PC-9 (cell line): ENCODE results near the gene PSMD14. TPM values are rescaled to one million over a fixed set of nuclear protein-coding genes. Genes with fewer than 3 reads are reported as not detected.

Source experiments
- BruUV-seq: library from RNA; stranded (reverse); fragments of 400-500 nt; replicated peaks from 2 replicates; lab custom pipeline; 2021; lab: Mats Ljungman, UMichigan
- CTCF ChIA-PET: fragments of 300-600 bp; sonication (Branson Sonifier 250); formaldehyde crosslinking; loops from one replicate; lab custom pipeline; 2022; ENCODE audit warnings: antibody characterized with exemption; lab: Charles Lee
- POLR2A ChIA-PET: fragments of 300-600 bp; sonication (Branson Sonifier 250); formaldehyde crosslinking; loops from one replicate; lab custom pipeline; 2022; ENCODE audit warnings: antibody characterized with exemption; ENCODE audit not compliant: unreplicated experiment; lab: Charles Lee
- DNase-seq, 2 experiments: peaks; one replicate each; pipeline versions ENCODE4 v3.0.0 to v3.0.0-alpha.2; 2015 to 2022; ENCODE audit warnings: mixed read lengths in 1 of 2
- H2AFZ ChIP-seq: fragments of 200-600 bp; sonication (generic); 2 replicates; pipeline ENCODE4 v1.8.1; 2017; ENCODE audit warnings: antibody characterized with exemption
- H3F3A ChIP-seq: fragments of 200-600 bp; sonication (generic); 2 replicates; pipeline ENCODE4 v1.8.1; 2017; ENCODE audit warnings: antibody characterized with exemption, mild to moderate bottlenecking, low read depth; ENCODE audit not compliant: insufficient read depth
- H3K27ac ChIP-seq: fragments of 200-600 bp; sonication (generic); 2 replicates; pipeline ENCODE4 v1.6.1; 2016; ENCODE audit warnings: mixed run types
- H3K27me3 ChIP-seq: fragments of 200-600 bp; sonication (generic); 2 replicates; pipeline ENCODE4 v1.6.1; 2016; ENCODE audit warnings: low read depth, mixed run types; ENCODE audit not compliant: insufficient read depth
- H3K36me3 ChIP-seq: fragments of 200-600 bp; sonication (generic); 2 replicates; pipeline ENCODE4 v1.6.1; 2016; ENCODE audit warnings: low read depth, mixed run types
- H3K4me1 ChIP-seq: fragments of 200-600 bp; sonication (generic); replicated peaks from 2 replicates; pipeline ENCODE4 v1.6.1; 2016; ENCODE audit warnings: mixed run types; ENCODE audit not compliant: insufficient read depth
- H3K4me2 ChIP-seq: fragments of 200-600 bp; sonication (generic); 2 replicates; pipeline ENCODE4 v1.6.1; 2017; ENCODE audit warnings: mixed run types
- H3K4me3 ChIP-seq: fragments of 200-600 bp; sonication (generic); 2 replicates; pipeline ENCODE4 v1.6.1; 2016; ENCODE audit warnings: mixed run types
- H3K79me2 ChIP-seq: fragments of 200-600 bp; sonication (generic); 2 replicates; pipeline ENCODE4 v1.6.1; 2017; ENCODE audit warnings: low read depth, mixed run types
- H3K9me2 ChIP-seq: fragments of 200-600 bp; sonication (generic); 2 replicates; pipeline ENCODE4 v1.8.1; 2017; ENCODE audit warnings: mild to moderate bottlenecking; ENCODE audit not compliant: insufficient read depth
- H3K9me3 ChIP-seq: fragments of 200-600 bp; sonication (generic); 2 replicates; pipeline ENCODE4 v1.8.1; 2016; ENCODE audit warnings: low read depth; ENCODE audit not compliant: insufficient read depth
- H4K20me1 ChIP-seq: fragments of 200-600 bp; sonication (generic); 2 replicates; pipeline ENCODE4 v1.8.1; 2017; ENCODE audit not compliant: insufficient read depth
- CTCF ChIP-seq: fragments of 200-600 bp; sonication (generic); conservative IDR thresholded peaks from 2 replicates; pipeline ENCODE4 v1.6.1; 2017; ENCODE audit warnings: mixed run types, antibody characterized with exemption, mild to moderate bottlenecking, moderate library complexity
- EZH2 ChIP-seq: fragments of 200-600 bp; sonication (generic); IDR thresholded peaks from 2 replicates; pipeline ENCODE4 v1.8.0; 2017; ENCODE audit warnings: antibody characterized with exemption, low read depth
- intact Hi-C: fragments of 100-400 bp; cut with micrococcal nuclease; formaldehyde crosslinking; loops from one replicate; pipeline ENCODE4 v1.10.0; 2022; ENCODE audit not compliant: unreplicated experiment
- total RNA-seq: library from RNA; stranded (reverse); gene quantifications from 2 replicates; pipeline ENCODE4 v1.2.3, GENCODE V29; 2021

The PSMD14 gene
- total RNA-seq, 1 experiment from 2014 or later, result 58.8 TPM

- H3K9me3 ChIP-seq, result no peaks in the 10 kb centered on the region
- no peak for TF ChIP-seq EZH2
- no peak for TF ChIP-seq CTCF
- CTCF ChIA-PET, result interaction anchor here (0.6 kb wide), 1 partner anchor 152 kb away, joined by 3 read pairs; no protein-coding TSS in a partner anchor
- H3K36me3 ChIP-seq, result no peaks in the 10 kb centered on the region
- POLR2A ChIA-PET, result no interaction called here
- no peaks in the 10 kb centered on the region for H3K9me2 ChIP-seq
- H3K79me2 ChIP-seq, result no peaks in the 10 kb centered on the region
- H4K20me1 ChIP-seq, result no peaks in the 10 kb centered on the region
- intact Hi-C loops, result no loop called here
- no peaks in the 10 kb centered on the region for H3F3A ChIP-seq
- no peaks in the 10 kb centered on the region for H3K27me3 ChIP-seq
- H3K27ac ChIP-seq, result no peak overlapping the region
- BruUV-seq, result no TSS peak
- no peak for DNase-seq
- H2AFZ ChIP-seq, result no peak overlapping the region
- no peaks in the 10 kb centered on the region for H3K4me1 ChIP-seq
- no peak overlapping the region for H3K4me3 ChIP-seq
- H3K4me2 ChIP-seq, result no peak overlapping the region
Measured at GRCh38 chr2:161418715-161419637, 110.8 kb downstream of the PSMD14 start.

GRCh38 chr2:161419638-161420190 is 111.5 kb downstream of the PSMD14 start:
- ChIA-PET CTCF (no interaction called here), POLR2A (no interaction called here)
- H4K20me1 ChIP-seq, result no peaks in the 10 kb centered on the region
- H3K27ac ChIP-seq, result no peak overlapping the region
- no peak for DNase-seq
- no peak overlapping the region for H3K4me3 ChIP-seq
- H2AFZ ChIP-seq, result no peak overlapping the region
- no peaks in the 10 kb centered on the region for H3K36me3 ChIP-seq
- H3K27me3 ChIP-seq, result no peaks in the 10 kb centered on the region
- H3K4me1 ChIP-seq, result no peaks in the 10 kb centered on the region
- H3K4me2 ChIP-seq, result no peak overlapping the region
- BruUV-seq, result no TSS peak
- H3K9me2 ChIP-seq, result no peaks in the 10 kb centered on the region
- H3K79me2 ChIP-seq, result no peaks in the 10 kb centered on the region
- TF ChIP-seq EZH2 (no peak), CTCF (no peak)
- H3F3A ChIP-seq, result no peaks in the 10 kb centered on the region
- H3K9me3 ChIP-seq, result no peaks in the 10 kb centered on the region
- intact Hi-C loops, result no loop called here

DNA sequence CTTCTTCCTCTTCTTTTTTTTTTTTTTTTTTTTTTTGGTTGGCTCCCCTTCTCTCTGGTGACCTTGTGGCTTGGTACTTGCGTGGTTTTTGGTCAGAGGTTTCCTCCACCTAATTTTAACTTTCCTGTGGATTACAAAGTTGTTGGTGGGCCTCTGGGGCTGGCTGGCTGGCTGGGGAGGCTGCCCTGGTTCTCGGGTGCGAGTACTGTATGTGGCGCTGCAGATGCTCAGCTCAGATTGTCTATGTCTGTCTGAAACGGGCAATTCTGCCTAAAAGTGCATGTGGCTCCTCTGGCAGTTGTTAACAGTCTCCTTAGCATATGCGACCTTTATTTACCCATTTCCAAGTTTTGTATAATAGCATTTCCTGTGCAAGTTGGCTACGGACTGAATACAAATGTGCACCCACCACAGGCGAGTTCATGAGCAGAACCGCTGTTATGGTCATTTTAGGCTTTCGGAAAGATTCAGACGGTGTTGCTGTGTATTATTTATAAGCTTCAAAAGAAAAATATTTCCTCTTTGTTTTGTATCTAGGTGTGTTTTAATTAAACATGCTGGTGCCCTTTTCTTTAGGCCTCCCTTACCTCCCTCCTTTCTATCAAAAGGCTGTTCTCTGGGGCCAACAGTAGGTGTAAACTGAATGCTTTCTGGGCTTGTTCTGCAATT is 112.3 kb downstream of the PSMD14 start:
- Histone ChIP-seq H3K79me2 (no peaks in the 10 kb centered on the region), H3K4me2 (no peak overlapping the region), H3K27me3 (no peaks in the 10 kb centered on the region), H3F3A (no peaks in the 10 kb centered on the region), H3K9me3 (no peaks in the 10 kb centered on the region), H3K4me1 (no peaks in the 10 kb centered on the region), H3K9me2 (no peaks in the 10 kb centered on the region), H3K27ac (no peak overlapping the region), H4K20me1 (no peaks in the 10 kb centered on the region), H3K4me3 (no peak overlapping the region), H2AFZ (no peak overlapping the region), H3K36me3 (no peaks in the 10 kb centered on the region)
- POLR2A ChIA-PET, result no interaction called here
- no TSS peak for BruUV-seq
- intact Hi-C loops, result no loop called here
- DNase-seq, result no peak
- CTCF ChIA-PET, result no interaction called here
- no peak for TF ChIP-seq EZH2
- TF ChIP-seq CTCF, result no peak
